ENCODE measurements around the gene MRPS22.

DNA sequence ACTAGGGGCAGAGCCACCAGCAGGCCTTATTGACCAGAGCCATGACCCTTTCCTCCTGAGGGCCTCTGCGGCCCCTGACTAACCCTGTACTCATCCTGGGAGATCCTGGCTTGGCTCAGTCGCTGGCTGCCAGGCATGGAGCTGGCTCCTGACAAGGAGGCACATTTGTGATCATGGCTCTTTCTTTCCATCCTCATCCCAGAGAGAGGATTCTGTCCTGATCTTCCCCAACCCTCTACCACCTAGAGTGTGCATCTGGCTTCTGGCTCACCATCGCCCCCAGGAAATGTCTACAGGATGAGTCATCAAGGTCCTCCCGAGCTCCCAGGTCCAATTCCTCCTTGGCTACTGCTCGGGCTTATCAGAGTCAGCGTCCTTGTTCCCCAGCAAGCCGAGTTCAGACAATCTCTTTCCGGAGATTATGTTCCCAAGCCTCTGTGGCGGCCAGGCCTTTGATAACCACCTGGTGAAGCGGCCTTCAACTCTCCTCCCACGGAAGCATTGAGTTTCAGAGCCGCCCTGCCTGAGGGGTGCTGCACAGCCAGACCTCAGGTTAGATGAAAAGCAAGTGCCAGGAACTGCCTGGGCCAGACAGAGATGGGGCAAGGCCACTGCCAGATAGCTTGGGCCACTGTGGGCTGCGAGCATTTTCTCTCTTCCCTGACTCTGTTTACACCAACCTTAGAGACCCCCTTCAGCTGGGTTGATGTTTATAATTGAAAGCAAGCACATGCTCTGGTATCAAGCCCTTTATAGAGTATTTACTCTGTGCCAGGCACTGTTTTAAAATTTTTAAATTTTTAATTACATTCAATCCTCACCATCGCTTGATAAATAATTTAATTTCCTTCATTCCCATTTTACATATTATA is 44.3 kb upstream of the MRPS22 start:
- TF ChIP-seq CTCF (IDR thresholded peaks at IDR 0.05) = no peak
- TF ChIP-seq POLR2AphosphoS5 (IDR thresholded peaks at IDR 0.05) = no peak

Data from suprapubic skin (tissue), 3 donors.